ENCODE data around the gene ABCA10.
"Not testable (repeated sequence)": the region's sequence is repeated elsewhere in the genome, so short reads cannot be mapped to it uniquely, and the experiment has no call there.

ABCA10 gene

DNA sequence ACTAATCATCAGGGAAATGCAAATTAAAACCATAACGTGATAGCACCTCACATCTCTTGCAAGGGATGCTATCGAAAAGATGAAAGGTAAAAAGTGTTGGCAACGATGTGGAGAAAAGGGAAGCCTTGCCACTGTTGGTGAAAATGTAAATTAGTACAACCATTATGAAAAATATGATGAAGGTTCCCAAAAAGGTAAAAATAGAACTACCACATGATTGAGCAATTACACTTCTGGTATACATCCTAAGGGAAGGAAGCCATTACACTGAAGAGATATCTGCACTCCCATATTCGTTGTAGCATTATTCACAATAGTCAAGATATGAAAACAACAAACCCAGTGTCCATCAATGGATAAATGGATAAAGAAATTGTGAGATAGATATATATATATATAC is 21.5 kb downstream of the ABCA10 start:
- peaks cover 20% of the 10 kb centered on the region for H3K4me1 Mint-ChIP-seq
- H3K27me3 Mint-ChIP-seq, result no peaks in the 10 kb centered on the region
- ATAC-seq, result no peak

DNA sequence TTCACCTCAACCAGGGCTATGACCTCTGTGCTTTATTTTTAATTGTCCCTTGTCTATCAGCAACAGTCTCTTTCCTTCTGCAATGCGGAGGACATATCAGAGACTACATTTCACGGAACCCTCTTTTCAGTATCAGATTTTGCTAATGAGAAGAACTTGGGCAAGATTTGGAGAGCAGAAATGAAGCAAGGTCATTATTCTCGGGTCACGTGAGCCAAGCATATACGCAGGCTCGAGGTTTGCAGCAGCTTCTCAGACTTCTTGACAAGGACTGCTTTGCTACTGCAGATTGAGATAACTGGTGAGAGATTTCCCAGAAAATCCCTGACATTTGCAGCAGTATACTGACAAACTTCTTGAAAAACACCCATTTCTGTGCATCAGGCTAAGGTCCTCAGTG is 30.4 kb downstream of the ABCA10 start:
- no peaks in the 10 kb centered on the region for H3K36me3 Mint-ChIP-seq
- no peaks in the 10 kb centered on the region for H3K4me1 Mint-ChIP-seq
- H3K4me3 Mint-ChIP-seq, result no peak overlapping the region
- no peak for ATAC-seq
- no peaks in the 10 kb centered on the region for H3K27me3 Mint-ChIP-seq
- no peak overlapping the region for H3K27ac Mint-ChIP-seq
- H3K9me3 Mint-ChIP-seq, result no peaks in the 10 kb centered on the region

More for the DNA sequence above, 21.5 kb downstream of the ABCA10 start:
- H3K27ac Mint-ChIP-seq, result no peak overlapping the region
- no peaks in the 10 kb centered on the region for H3K9me3 Mint-ChIP-seq
- H3K36me3 Mint-ChIP-seq, result no peaks in the 10 kb centered on the region
- no peak overlapping the region for H3K4me3 Mint-ChIP-seq

DNA sequence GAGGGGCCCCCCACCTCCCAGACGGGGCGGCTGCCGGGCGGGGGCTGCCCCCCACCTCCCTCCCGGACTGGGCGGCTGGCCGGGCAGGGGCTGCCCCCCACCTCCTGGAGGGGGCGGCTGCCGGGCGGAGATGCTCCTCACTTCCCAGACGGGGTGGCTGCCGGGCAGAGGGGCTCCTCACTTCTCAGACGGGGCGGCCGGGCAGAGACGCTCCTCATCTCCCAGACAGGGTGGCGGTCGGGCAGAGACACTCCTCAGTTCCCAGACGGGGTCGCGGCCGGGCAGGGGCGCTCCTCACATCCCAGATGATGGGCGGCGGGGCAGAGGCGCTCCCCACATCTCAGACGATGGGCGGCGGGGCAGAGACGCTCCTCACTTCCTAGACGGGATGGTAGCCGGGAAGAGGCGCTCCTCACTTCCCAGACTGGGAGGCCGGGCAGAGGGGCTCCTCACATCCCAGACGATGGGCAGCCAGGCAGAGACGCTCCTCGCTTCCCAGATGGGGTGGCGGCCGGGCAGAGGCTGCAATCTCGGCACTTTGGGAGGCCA is 32.4 kb downstream of the ABCA10 start:
- not testable (repeated sequence) for H3K4me3 Mint-ChIP-seq, H3K4me1 Mint-ChIP-seq, H3K27me3 Mint-ChIP-seq, H3K27ac Mint-ChIP-seq, H3K9me3 Mint-ChIP-seq, ATAC-seq, H3K36me3 Mint-ChIP-seq

DNA sequence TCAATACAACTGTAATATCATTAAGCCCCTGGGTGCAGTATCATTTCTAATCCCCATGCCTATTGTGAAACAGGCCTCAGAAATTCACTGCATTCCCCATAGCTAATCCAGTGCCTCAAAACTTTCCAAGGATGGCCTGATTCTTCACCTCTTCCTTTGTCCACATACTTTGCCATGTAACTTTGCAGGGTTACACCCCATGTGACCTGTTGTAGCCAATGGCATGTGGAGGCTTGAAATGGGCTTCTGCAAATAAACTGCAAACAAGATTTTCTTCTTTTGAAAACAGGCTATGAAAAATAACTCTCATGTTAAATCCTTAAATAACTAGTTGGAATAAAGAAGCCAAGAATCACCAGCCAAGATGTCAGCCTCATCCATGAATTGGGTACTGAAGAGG is 35.9 kb downstream of the ABCA10 start:
- no peaks in the 10 kb centered on the region for H3K9me3 Mint-ChIP-seq
- H3K36me3 Mint-ChIP-seq, result no peaks in the 10 kb centered on the region
- ATAC-seq, result no peak
- no peak overlapping the region for H3K27ac Mint-ChIP-seq
- no peaks in the 10 kb centered on the region for H3K27me3 Mint-ChIP-seq
- no peaks in the 10 kb centered on the region for H3K4me1 Mint-ChIP-seq
- H3K4me3 Mint-ChIP-seq, result no peak overlapping the region

DNA sequence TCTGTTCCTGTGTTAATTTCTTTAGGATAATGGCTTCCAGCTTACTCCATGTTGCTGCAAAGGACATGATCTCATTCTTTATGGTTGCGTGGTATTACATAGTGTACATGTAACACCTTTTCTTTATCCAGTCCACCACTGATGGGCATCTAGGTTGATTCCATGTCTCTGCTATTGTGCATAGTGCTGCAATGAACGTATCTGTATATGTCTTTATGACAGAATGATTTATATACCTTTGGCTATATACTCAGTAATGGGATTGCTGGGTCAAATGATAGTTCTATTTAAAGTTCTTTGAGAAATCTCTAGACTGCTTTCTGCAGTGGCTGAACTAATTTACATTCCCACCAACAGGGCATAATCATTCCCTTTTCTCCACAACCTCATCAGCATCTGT is 39.8 kb downstream of the ABCA10 start:
- no peaks in the 10 kb centered on the region for H3K4me1 Mint-ChIP-seq

DNA sequence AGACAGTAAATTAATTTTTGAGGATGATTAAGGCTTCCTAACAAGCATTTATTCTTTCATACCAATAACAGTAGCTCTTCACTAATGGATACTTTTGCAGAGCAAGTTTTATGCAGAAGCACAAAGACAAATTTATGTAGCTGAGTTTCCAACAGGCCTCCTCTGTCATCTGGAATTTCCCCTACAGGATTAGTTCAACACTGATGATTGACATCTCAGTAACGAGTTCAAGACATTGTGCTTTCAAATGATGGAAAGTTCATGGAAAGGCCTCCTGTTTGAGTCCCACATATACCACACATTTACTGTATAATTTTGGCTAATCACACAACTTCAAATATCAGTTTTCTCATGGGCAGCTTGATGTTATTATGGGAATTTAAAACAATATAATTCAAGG is 40.6 kb downstream of the ABCA10 start:
- no peak overlapping the region for H3K4me3 Mint-ChIP-seq
- peaks cover 6% of the 10 kb centered on the region for H3K36me3 Mint-ChIP-seq
- ATAC-seq, result no peak
- H3K9me3 Mint-ChIP-seq, result no peaks in the 10 kb centered on the region
- H3K4me1 Mint-ChIP-seq, result no peaks in the 10 kb centered on the region
- H3K27me3 Mint-ChIP-seq, result no peaks in the 10 kb centered on the region
- no peak overlapping the region for H3K27ac Mint-ChIP-seq

More for the DNA sequence above, 39.8 kb downstream of the ABCA10 start:
- Mint-ChIP-seq H3K36me3 (peaks cover 6% of the 10 kb centered on the region), H3K9me3 (no peaks in the 10 kb centered on the region), H3K4me3 (no peak overlapping the region), H3K27me3 (no peaks in the 10 kb centered on the region), H3K27ac (no peak overlapping the region)
- ATAC-seq, result no peak

DNA sequence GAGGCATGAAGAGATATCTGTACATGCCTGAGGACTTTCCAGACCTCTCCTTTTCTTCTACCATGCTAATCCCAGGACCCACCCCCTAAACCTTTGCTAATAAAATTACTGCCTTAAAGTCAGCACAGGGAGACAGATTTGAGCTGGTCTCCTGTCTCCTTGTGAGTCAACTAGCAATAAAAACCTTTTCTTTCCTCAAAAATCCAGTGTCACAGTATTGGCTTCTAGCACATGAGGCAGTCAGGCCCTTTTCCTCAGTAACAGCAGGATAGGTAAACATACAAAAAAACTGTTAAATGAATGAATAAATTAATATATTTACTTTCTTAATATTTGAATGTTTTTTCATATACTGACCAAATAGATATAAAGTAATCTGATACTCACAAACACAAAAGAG is 41.3 kb downstream of the ABCA10 start:
- no peak for ATAC-seq
- Mint-ChIP-seq H3K9me3 (no peaks in the 10 kb centered on the region), H3K27me3 (no peaks in the 10 kb centered on the region), H3K4me3 (no peak overlapping the region), H3K4me1 (no peaks in the 10 kb centered on the region), H3K36me3 (peaks cover 6% of the 10 kb centered on the region), H3K27ac (no peak overlapping the region)

DNA sequence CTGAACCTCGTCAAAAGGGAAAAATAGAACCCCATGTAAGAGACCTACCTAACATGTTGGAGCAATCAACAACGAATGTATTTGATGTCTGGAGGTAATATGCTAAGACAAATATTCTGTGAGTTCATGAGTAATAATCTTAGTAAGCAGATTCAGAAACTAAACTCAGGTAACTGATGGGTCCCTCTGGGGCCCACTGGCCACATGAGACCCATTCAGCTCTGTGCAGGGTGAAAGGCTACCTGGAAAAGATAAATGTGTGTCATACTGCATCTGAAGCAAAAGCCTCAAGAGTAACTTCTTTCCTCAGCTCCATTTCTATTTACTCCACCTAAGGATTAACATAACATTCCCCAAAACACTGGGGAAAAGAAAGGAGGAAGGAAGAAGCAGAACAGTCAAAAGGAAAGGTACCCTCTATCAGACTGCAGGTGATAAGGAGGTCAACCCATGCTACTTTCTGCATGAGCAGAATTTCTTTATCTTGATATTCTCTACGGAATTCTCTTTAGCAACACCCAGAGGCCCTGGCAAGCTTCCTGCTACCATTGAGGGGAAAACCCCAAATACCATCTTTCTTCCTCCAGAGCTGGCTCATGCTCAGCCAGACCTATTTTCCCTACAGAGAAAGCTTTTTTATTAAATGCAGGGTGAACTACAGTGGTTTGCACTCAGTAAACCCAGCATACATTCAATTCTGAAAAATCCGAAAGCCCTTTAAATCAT is 49.2 kb downstream of the ABCA10 start:
- H3K9me3 Mint-ChIP-seq, result no peaks in the 10 kb centered on the region
- H3K27ac Mint-ChIP-seq, result no peak overlapping the region
- H3K4me3 Mint-ChIP-seq, result no peak overlapping the region
- peak; percentile 63 for ATAC-seq
- peaks cover 29% of the 10 kb centered on the region for H3K4me1 Mint-ChIP-seq
- H3K36me3 Mint-ChIP-seq, result peaks cover 8% of the 10 kb centered on the region
- H3K27me3 Mint-ChIP-seq, result no peaks in the 10 kb centered on the region

DNA sequence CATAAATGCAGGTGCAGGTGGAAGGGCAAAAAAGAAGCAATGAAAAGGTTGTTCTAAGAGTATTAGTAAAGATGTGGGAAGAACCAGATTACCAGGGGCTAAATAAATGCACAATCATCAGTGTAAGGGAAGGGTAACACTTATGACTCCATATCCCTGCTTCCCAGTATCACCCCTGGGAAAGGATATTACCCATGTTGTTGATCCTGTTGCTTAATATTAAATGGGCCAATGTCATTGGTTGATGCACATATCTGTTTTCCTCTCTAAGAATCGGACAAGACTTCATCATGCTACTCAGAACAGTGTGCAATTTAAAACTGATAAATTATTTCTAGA is 52.2 kb downstream of the ABCA10 start:
- Mint-ChIP-seq H3K4me1 (peaks cover 36% of the 10 kb centered on the region), H3K4me3 (no peak overlapping the region), H3K27me3 (no peaks in the 10 kb centered on the region), H3K27ac (no peak overlapping the region), H3K9me3 (no peaks in the 10 kb centered on the region), H3K36me3 (peaks cover 14% of the 10 kb centered on the region)
- no peak for ATAC-seq

DNA sequence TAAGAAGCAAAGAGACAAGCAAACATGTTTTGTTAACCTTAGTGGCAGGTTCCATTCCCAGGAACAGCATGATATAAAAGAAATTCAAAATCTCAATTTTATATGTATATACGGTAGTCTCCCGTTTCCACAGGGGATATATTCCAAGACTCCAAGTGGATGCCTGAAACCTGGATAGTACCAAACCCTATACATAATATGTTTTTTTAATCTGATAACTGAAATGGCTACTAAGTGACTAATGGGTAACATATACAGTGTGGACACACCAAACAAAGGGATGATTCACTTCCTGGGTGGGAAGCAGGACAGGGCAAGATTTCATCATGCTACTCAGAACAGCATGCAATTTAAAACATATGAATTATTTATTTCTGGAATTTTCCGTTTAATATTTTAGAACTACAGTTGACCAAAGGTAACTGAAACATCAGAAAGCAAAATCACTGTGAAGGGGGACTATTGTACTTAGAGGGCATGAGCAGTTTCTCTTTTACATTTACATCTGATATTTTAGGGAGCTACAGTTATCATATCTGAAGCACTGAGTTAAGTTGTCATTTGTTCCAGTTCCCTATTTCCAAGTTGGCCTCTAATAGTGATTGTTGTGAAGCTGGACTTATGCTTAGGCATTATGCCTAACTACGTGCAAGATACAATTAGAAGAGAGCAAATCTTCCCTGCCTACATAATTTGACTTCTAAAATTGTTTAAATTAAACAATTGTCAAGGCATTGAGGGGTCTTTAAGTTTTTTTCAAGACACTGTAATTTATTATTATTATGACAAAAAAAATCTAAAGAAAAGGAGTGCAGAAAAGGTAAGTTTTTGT is 52.8 kb downstream of the ABCA10 start:
- Mint-ChIP-seq H3K27me3 (no peaks in the 10 kb centered on the region), H3K27ac (no peak overlapping the region), H3K9me3 (no peaks in the 10 kb centered on the region), H3K4me3 (no peak overlapping the region), H3K36me3 (peaks cover 8% of the 10 kb centered on the region), H3K4me1 (peaks cover 36% of the 10 kb centered on the region)
- ATAC-seq, result no peak

DNA sequence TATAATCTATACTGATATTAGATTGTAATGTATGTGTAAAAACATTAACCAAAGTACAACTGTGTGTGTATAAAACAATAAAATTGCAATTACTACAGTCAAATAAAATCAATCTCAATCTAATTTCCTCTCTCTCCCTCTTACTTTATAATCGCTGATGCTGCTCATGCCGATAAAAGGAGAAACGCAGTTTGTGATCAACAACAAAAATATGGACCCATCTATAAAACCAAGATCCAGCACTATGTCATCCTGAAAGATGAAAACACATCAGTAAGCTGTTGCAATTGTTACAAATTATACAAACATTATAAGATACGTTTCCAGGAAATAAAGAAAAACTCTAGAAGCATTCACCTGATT is 53.4 kb downstream of the ABCA10 start:
- no peak for ATAC-seq
- Mint-ChIP-seq H3K4me3 (no peak overlapping the region), H3K9me3 (no peaks in the 10 kb centered on the region), H3K4me1 (peaks cover 41% of the 10 kb centered on the region), H3K27me3 (no peaks in the 10 kb centered on the region), H3K27ac (no peak overlapping the region), H3K36me3 (peaks cover 7% of the 10 kb centered on the region)

DNA sequence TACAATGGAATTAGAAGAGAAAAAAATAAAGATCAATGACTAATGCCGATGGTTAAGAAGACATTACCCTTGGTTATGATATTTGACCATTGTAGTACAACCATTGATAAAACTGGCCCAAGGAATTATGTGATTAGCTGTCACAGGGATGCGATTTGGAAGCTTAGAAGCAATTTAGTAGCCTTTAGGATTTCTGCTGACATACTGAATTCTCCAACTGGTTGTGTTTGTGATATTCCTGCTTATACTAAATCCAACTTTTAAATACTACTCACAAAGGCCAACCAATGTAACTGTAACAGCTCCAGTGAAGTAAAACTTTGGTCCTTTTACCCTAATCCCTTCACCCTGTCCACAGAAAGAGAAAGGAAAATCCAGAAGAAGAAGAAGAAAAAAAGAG is 55.5 kb downstream of the ABCA10 start:
- H3K4me1 Mint-ChIP-seq, result peaks cover 32% of the 10 kb centered on the region
- H3K9me3 Mint-ChIP-seq, result no peaks in the 10 kb centered on the region
- H3K27me3 Mint-ChIP-seq, result no peaks in the 10 kb centered on the region
- H3K36me3 Mint-ChIP-seq, result peaks cover 14% of the 10 kb centered on the region
- ATAC-seq, result no peak
- no peak overlapping the region for H3K27ac Mint-ChIP-seq
- H3K4me3 Mint-ChIP-seq, result no peak overlapping the region

DNA sequence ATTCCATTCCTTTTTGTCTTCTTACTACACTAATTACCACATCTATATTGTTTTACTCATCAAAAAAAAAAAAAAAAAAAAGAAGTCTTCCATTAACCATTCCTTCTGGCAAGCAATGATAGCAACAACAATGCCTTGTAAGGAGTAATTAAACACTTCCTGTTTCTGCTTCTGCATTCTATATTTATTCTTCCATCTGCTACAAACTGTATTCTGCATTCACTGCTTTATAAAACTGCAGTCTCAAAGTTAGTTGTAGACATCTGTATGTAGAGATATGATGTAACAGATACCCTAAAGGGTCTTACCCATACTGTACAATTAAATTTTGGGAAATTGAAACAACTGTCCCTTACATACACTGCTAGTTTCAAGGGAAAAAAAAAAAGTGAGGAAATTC is 58.2 kb downstream of the ABCA10 start:
- H3K36me3 Mint-ChIP-seq, result peaks cover 15% of the 10 kb centered on the region
- H3K9me3 Mint-ChIP-seq, result no peaks in the 10 kb centered on the region
- no peak for ATAC-seq
- H3K4me3 Mint-ChIP-seq, result no peak overlapping the region
- H3K4me1 Mint-ChIP-seq, result peaks cover 14% of the 10 kb centered on the region
- no peaks in the 10 kb centered on the region for H3K27me3 Mint-ChIP-seq
- H3K27ac Mint-ChIP-seq, result no peak overlapping the region

DNA sequence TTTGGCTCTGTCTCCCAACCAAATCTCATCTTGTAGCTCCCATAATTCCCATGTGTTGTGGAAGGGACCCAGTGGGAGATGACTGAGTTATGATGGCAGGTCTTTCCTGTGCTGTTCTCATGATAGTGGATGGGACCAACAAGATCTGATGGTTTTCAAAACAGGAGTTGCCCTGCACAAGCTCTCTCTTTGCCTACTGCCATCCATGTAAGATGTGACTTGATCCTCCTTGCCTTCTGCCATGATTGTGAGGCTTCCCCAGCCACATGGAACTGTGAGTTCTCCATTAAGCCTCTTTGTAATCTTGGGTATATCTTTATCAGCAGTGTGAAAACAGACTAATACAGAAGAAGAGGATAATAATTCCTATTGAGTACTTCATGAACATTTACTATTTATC is 60.0 kb downstream of the ABCA10 start:
- not testable (repeated sequence) for H3K9me3 Mint-ChIP-seq

DNA sequence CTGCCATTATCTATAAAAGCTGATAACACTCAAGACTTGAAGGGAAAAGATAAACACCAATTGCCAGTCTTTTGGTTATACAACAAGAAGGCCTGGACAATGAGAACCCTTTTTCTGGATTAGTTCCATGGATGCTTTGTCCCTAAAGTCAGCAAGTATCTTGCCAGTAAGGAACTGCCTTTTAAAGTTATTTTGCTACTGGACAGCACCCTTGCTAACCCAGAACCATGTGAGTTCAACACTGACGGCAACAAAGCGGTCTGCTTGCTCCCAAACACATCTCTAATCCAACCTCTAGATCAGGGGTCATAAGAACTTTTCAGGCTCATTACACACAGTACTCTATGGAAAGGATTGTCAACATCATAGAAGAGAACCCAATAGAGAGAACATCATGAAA is 61.7 kb downstream of the ABCA10 start:
- peaks cover 7% of the 10 kb centered on the region for H3K4me1 Mint-ChIP-seq

More for the DNA sequence above, 60.0 kb downstream of the ABCA10 start:
- Mint-ChIP-seq H3K4me1 (peaks cover 14% of the 10 kb centered on the region), H3K36me3 (peaks cover 15% of the 10 kb centered on the region)
- not testable (repeated sequence) for ATAC-seq, H3K4me3 Mint-ChIP-seq, H3K27ac Mint-ChIP-seq, H3K27me3 Mint-ChIP-seq

DNA sequence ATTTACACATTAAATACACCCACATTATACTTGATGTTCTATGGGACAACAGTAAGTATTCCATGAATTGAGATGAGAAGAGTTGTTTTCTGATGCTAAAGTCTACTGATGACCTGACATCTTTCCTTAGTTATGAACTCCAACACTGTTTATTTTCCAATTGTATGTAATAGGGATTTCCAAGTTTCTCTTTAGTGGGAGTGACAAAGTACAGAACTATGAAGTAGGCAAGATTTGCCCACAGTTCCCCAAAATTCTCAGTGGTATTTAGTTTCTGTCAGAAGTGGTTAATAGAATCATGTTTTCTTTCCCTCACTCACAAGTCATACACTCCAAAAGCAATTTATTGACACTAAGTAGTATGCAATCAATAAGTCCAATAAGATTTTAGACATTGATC is 64.4 kb downstream of the ABCA10 start:
- H3K9me3 Mint-ChIP-seq, result no peaks in the 10 kb centered on the region
- no peak overlapping the region for H3K4me3 Mint-ChIP-seq
- peaks cover 8% of the 10 kb centered on the region for H3K36me3 Mint-ChIP-seq
- H3K27me3 Mint-ChIP-seq, result no peaks in the 10 kb centered on the region
- no peaks in the 10 kb centered on the region for H3K4me1 Mint-ChIP-seq
- no peak for ATAC-seq
- no peak overlapping the region for H3K27ac Mint-ChIP-seq

More for the DNA sequence above, 61.7 kb downstream of the ABCA10 start:
- Mint-ChIP-seq H3K9me3 (no peaks in the 10 kb centered on the region), H3K4me3 (no peak overlapping the region), H3K27ac (no peak overlapping the region), H3K36me3 (peaks cover 8% of the 10 kb centered on the region), H3K27me3 (no peaks in the 10 kb centered on the region)
- ATAC-seq, result no peak

Data from stimulated activated memory B cell treated with anti-CD40 and anti-IgM and Interleukin-4, amounts not matched to agents 10 μg/mL and 1 μg/mL and 100 μg/mL, for 72 hours (primary cell).